Measurements from ENCODE around the gene DNAJB2. TPM values are rescaled to one million over a fixed set of nuclear protein-coding genes. Genes with fewer than 3 reads are reported as not detected.
"Not testable (repeated sequence)": the region's sequence is repeated elsewhere in the genome, so short reads cannot be mapped to it uniquely, and the experiment has no call there.

Gene DNAJB2
- total RNA-seq, 3 donors from 2014 or later (not counting 1 experiment from before 2014, with no cell fraction given) = 70.3 to 108 (median 98.3) TPM

DNA sequence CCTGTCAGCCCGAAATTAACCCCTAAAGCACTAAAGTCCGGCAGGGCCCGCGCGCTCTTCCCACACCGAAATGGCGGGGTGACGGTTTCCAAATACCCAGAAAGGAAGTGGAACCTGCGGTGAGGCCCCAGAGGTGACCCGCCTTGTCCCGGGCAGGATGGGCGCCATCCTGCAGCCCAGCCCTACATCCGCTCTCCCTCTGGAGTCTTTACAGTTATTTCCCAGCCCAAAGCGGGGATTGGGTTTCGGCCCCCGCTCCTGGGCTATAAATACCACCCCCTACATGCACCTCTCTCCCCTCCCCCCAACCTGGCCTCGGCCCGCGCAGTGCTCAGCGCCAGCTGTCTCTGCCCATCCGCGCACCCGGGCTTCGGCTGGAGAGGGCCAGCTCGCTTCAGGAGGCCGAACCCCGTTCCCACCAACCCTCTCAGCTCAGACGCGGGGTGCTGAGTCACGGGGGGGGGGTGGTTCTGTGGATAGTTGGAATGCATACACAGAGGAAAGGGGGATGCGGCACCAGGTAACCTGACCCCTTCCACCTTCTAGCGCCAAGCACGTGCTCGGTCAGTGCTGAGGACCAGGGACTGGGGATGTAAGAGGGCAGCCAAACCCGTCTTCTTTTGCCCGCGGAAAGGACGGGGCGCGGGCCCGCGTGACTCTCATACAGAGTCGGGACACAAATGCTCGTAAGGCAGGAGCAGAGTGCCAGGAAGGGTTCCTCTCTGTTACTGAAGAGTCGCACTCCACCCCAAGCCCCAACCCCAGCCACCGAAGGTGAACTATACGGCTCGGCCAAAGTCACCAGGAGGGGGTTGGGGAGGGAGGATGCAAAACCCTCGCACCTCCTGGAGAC, 26.0 kb upstream of the DNAJB2 start, which contains the start of gene TUBA4B:
Gene TUBA4B, plus strand, starts transcription at position 344 of the 853 bp plus-strand sequence. Its CDS starts 165 bp downstream, at position 509.
- Mint-ChIP-seq H3K4me1 (peaks cover 37 to 57% of the 10 kb centered on the region in 2 donors), H3K27me3 (ENCODE audit: low read depth in 2 of 2) (peaks cover 0 to 3% of the 10 kb centered on the region in 2 donors), H3K27ac (peak within 1 kb of the TSS; percentile 86 to 98), H3K9me3 (no peaks in the 10 kb centered on the region), H3K36me3 (no peaks in the 10 kb centered on the region), H3K4me3 (peak within 1 kb of the TSS; percentile 88)
- no peaks in the 10 kb centered on the region for H3K27me3 ChIP-seq (ENCODE audit: control insufficient read depth, insufficient read depth, low read length)
- peaks cover 58% of the 10 kb centered on the region for H3K4me1 ChIP-seq (ENCODE audit: control insufficient read depth, insufficient read depth, low read length)
- WGBS (ENCODE audit: insufficient coverage) = 0% methylated on average over 47 of the region's 49 CpGs
- no peaks in the 10 kb centered on the region for H3K9me3 ChIP-seq (ENCODE audit: control insufficient read depth, insufficient read depth, low read length)
- peak; percentile 47 to 65 for DNase-seq
- peaks cover 36% of the 10 kb centered on the region for H3K36me3 ChIP-seq (ENCODE audit: control insufficient read depth, insufficient read depth, low read length)
- peak within 1 kb of the TSS; percentile 97 for H3K27ac ChIP-seq (ENCODE audit: low read length)
- peak within 1 kb of the TSS; percentile 93 for H3K4me3 ChIP-seq (ENCODE audit: low read length)
- ATAC-seq = peak; percentile 14 to 33 (median 31)
- intact Hi-C loops (cut with micrococcal nuclease) = loop anchor here (1.0 kb wide), 5 partner anchors 8 to 93 kb away; partner anchors contain the start of genes ANKZF1, ATG9A, GLB1L and NHEJ1
- TF ChIP-seq, protein P1, sequence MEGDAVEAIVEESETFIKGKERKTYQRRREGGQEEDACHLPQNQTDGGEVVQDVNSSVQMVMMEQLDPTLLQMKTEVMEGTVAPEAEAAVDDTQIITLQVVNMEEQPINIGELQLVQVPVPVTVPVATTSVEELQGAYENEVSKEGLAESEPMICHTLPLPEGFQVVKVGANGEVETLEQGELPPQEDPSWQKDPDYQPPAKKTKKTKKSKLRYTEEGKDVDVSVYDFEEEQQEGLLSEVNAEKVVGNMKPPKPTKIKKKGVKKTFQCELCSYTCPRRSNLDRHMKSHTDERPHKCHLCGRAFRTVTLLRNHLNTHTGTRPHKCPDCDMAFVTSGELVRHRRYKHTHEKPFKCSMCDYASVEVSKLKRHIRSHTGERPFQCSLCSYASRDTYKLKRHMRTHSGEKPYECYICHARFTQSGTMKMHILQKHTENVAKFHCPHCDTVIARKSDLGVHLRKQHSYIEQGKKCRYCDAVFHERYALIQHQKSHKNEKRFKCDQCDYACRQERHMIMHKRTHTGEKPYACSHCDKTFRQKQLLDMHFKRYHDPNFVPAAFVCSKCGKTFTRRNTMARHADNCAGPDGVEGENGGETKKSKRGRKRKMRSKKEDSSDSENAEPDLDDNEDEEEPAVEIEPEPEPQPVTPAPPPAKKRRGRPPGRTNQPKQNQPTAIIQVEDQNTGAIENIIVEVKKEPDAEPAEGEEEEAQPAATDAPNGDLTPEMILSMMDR (IDR thresholded peaks at IDR 0.05) = no peak

DNA sequence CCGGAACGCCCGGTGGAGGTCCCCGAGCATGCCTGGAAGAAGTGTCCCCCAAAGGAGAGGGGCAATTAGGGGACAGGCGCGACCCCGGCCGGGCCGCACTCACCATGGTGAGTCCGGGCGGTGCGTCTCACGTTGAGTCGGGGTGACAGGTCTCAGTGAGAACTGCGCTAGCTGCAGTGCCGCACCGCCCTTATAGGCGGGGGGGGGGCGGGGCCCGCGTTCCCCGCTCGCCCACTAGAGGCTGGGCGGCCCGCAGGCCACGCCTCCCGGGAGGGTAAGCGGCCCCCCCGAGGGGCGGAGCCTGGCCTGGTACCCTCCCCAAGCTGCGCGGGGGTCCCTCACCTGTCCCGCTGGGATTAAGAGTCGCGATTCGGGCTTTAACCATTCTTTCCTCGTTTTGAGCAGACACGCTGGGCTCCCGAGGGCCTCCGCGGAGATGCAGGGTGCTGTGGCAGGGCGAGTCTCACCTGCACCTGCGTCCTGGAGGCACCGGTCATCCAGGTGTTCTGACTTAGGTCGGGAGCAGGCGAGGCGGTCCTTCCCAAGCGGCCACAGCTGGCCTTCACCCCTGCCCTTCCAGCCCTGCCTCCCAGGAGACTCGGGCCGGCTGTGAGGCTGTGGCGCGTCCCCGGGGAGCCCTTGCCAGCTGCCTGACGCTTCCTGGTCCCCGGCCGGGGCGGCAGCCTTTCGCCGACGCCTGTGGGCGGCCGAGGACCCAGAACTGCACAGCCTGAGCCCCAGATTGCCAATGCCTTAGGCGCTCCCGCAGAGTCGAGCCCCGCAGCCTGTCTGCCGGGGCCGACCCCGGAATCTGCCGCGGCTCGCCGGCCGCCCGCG, 25.2 kb upstream of the DNAJB2 start, which contains the start of gene TUBA4A:
Gene TUBA4A, minus strand, starts transcription at position 166 of the 837 bp plus-strand sequence. Its CDS starts 60 bp downstream, at position 106.
- intact Hi-C loops (cut with micrococcal nuclease) = loop anchor here (1.0 to 2.0 kb wide), 8 partner anchors 9 to 133 kb away; partner anchors contain the start of genes ANKZF1, ATG9A, CNPPD1 and DNAJB2
- Mint-ChIP-seq H3K4me3 (peak within 1 kb of the TSS; percentile 88), H3K9me3 (no peaks in the 10 kb centered on the region), H3K4me1 (peaks cover 29 to 48% of the 10 kb centered on the region in 2 donors), H3K27ac (peak within 1 kb of the TSS; percentile 86 to 98), H3K27me3 (ENCODE audit: low read depth in 2 of 2) (peaks cover 0 to 3% of the 10 kb centered on the region in 2 donors), H3K36me3 (no peaks in the 10 kb centered on the region)
- no peaks in the 10 kb centered on the region for H3K27me3 ChIP-seq (ENCODE audit: control insufficient read depth, insufficient read depth, low read length)
- WGBS (ENCODE audit: insufficient coverage) = under 1% methylated on average over 76 of the region's 76 CpGs
- H3K4me1 ChIP-seq (ENCODE audit: control insufficient read depth, insufficient read depth, low read length) = peaks cover 50% of the 10 kb centered on the region
- DNase-seq (peak; percentile 91 to 95), ATAC-seq (peak; percentile 78 to 92 (median 86))
- no peaks in the 10 kb centered on the region for H3K9me3 ChIP-seq (ENCODE audit: control insufficient read depth, insufficient read depth, low read length)
- TF ChIP-seq, protein P1 (IDR thresholded peaks at IDR 0.05) = no peak
- peak within 1 kb of the TSS; percentile 97 for H3K27ac ChIP-seq (ENCODE audit: low read length)
- peak within 1 kb of the TSS; percentile 93 for H3K4me3 ChIP-seq (ENCODE audit: low read length)
- peaks cover 28% of the 10 kb centered on the region for H3K36me3 ChIP-seq (ENCODE audit: control insufficient read depth, insufficient read depth, low read length)

DNA sequence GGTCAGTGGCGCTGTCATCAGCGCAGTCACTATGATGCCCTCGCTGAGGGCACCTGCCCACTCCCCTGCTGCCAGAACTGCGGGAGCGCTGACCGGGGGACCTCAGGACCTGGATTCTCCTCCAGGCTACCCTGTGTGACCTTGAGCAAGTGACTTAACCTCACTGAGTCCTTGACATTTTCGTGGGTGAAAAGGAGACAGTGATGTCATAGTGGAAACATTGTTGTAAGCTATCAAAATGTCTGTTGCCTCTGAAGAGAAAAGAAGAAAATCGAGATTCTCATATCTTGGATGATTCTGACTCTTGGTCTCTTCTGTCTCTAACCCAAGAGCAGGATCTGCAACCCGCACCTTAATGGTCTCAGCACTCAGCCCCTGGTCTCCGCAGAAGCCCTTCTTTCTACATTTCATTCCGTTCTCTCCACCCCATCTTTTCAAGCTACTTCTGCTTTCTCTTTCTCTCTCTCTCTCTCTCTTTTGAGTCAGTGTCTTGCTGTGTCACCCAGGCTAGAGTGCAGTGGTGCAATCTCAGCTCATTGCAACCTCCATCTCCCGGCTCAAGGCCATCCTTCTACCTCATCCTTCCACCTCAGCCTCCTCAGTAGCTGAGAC, 24.5 kb upstream of the DNAJB2 start:
- Histone ChIP-seq H3K27me3 (ENCODE audit: control insufficient read depth, insufficient read depth, low read length) (no peaks in the 10 kb centered on the region), H3K4me1 (ENCODE audit: control insufficient read depth, insufficient read depth, low read length) (peaks cover 43% of the 10 kb centered on the region), H3K36me3 (ENCODE audit: control insufficient read depth, insufficient read depth, low read length) (peaks cover 22% of the 10 kb centered on the region), H3K27ac (ENCODE audit: low read length) (peak overlapping the region; percentile 97), H3K9me3 (ENCODE audit: control insufficient read depth, insufficient read depth, low read length) (no peaks in the 10 kb centered on the region), H3K4me3 (ENCODE audit: low read length) (peak overlapping the region; percentile 93)
- Mint-ChIP-seq H3K9me3 (no peaks in the 10 kb centered on the region), H3K4me3 (peak overlapping the region; percentile 88), H3K36me3 (no peaks in the 10 kb centered on the region), H3K4me1 (peaks cover 22 to 41% of the 10 kb centered on the region in 2 donors), H3K27ac (peak overlapping the region; percentile 86 to 98), H3K27me3 (ENCODE audit: low read depth in 2 of 2) (peaks cover 5 to 6% of the 10 kb centered on the region in 2 donors)
- DNase-seq (peak; percentile 48 to 76), ATAC-seq (peak; percentile 31 to 65 (median 37))
- TF ChIP-seq, protein P1 (IDR thresholded peaks at IDR 0.05) = no peak
- intact Hi-C loops (cut with micrococcal nuclease) = loop anchor here (1.0 to 5.0 kb wide), 4 partner anchors 25 to 687 kb away; partner anchors contain the start of genes CNOT9, CNPPD1, DNAJB2 and DNPEP
- WGBS (ENCODE audit: insufficient coverage) = 1% methylated on average over 12 of the region's 12 CpGs

DNA sequence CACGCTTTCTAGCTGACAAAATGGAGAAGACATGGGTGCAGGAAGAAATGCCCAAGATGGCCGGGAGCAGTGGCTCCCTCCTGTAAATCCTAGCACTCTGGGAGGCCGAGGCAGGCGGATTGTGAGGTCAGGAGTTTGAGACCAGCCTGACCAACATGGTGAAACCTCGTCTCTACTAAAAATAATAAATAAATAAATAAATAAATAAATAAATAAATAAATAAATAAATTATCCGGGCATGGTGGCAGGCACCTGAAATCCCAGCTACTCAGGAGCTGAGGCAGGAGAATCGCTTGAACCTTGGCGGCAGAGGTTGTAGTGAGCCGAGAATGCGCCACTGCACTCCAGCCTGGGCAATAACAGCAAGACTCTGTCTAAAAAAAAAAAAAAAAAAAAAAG, 20.2 kb upstream of the DNAJB2 start:
- H3K4me3 Mint-ChIP-seq; H3K36me3 Mint-ChIP-seq; H3K36me3 ChIP-seq (ENCODE audit: control insufficient read depth, insufficient read depth, low read length); DNase-seq; ATAC-seq; H3K27me3 ChIP-seq (ENCODE audit: control insufficient read depth, insufficient read depth, low read length); H3K4me1 Mint-ChIP-seq; H3K27ac Mint-ChIP-seq; H3K27ac ChIP-seq (ENCODE audit: low read length); H3K4me3 ChIP-seq (ENCODE audit: low read length); H3K9me3 ChIP-seq (ENCODE audit: control insufficient read depth, insufficient read depth, low read length); H3K9me3 Mint-ChIP-seq: not testable (repeated sequence)
- WGBS (ENCODE audit: insufficient coverage) = 97% methylated on average over 7 of the region's 10 CpGs
- H3K27me3 Mint-ChIP-seq (ENCODE audit: low read depth in 2 of 2) = peaks cover 21 to 26% of the 10 kb centered on the region in 2 donors
- intact Hi-C loops (cut with micrococcal nuclease) = loop anchor here (5.0 kb wide), 1 partner anchor 692 kb away; the partner anchor contains the start of genes CNOT9 and USP37
- H3K4me1 ChIP-seq (ENCODE audit: control insufficient read depth, insufficient read depth, low read length) = peaks cover 12% of the 10 kb centered on the region
